Ascending aorta (tissue), 2 donors: ENCODE results near the gene PLEKHA3. TPM values are rescaled to one million over a fixed set of nuclear protein-coding genes. Genes with fewer than 3 reads are reported as not detected.

Source experiments
- DNase-seq, 2 donors: peaks; one replicate each; pipeline ENCODE4 v3.0.0-alpha.2; 2019; ENCODE audit warnings: low spot score in 2 of 2
- H3K27ac ChIP-seq, 2 donors: fragments of 200-600 bp; sonication (generic); one replicate each; pipeline ENCODE4 v1.5.1; 2016 to 2017; ENCODE audit warnings: mild to moderate bottlenecking in 1 of 2
- H3K27me3 ChIP-seq: fragments of 200-600 bp; sonication (generic); one replicate; pipeline ENCODE4 v1.5.1; 2017
- H3K36me3 ChIP-seq, 2 donors: fragments of 200-600 bp; sonication (generic); one replicate each; pipeline ENCODE4 v1.5.1; 2016
- H3K4me1 ChIP-seq, 2 donors: fragments of 200-600 bp; sonication (generic); one replicate each; pipeline ENCODE4 v1.5.1; 2016 to 2017; ENCODE audit warnings: mild to moderate bottlenecking in 1 of 2
- H3K4me3 ChIP-seq, 2 donors: fragments of 200-600 bp; sonication (generic); one replicate each; pipeline ENCODE4 v1.5.1; 2016 to 2017; ENCODE audit warnings: mild to moderate bottlenecking in 1 of 2
- H3K9me3 ChIP-seq, 2 donors: fragments of 200-600 bp; sonication (generic); one replicate each; pipeline ENCODE4 v1.5.1; 2016
- CTCF ChIP-seq, 3 experiments: fragments of 200-600 bp in 2 of 3; fragments of 450-650 bp in 1 of 3; sonication (generic) in 2 of 3; IDR thresholded peaks; one replicate each; pipeline ENCODE4 v1.5.1; 2016 to 2019; ENCODE audit warnings: antibody characterized with exemption in 3 of 3, mild to moderate bottlenecking in 1 of 3, moderate library complexity in 1 of 3
- intact Hi-C: fragments of 100-400 bp; cut with DNase I; formaldehyde crosslinking; loops from one replicate; pipeline ENCODE4 v1.15.1; 2023
- total RNA-seq: library from RNA; depleted of rRNA; stranded (reverse); fragments of >200 nt; gene quantifications from one replicate; pipeline ENCODE4 v1.1.0, GENCODE V29; 2016

The PLEKHA3 gene
- total RNA-seq, 1 donor from 2014 or later: 4.8 TPM

GRCh38 chr2:178531168-178531567, 50.9 kb downstream of the PLEKHA3 start:
- DNase-seq: no peak
- intact Hi-C loops: no loop called here
- H3K4me3 ChIP-seq: no peak overlapping the region
- no peaks in the 10 kb centered on the region for H3K4me1 ChIP-seq
- H3K9me3 ChIP-seq: no peaks in the 10 kb centered on the region
- H3K27me3 ChIP-seq: no peaks in the 10 kb centered on the region
- H3K36me3 ChIP-seq: peaks cover 16 to 35% of the 10 kb centered on the region in 2 donors
- no peak for TF ChIP-seq CTCF (IDR thresholded peaks at IDR 0.05)
- H3K27ac ChIP-seq: no peak overlapping the region

- no peak overlapping the region for H3K27ac ChIP-seq
- no peaks in the 10 kb centered on the region for H3K9me3 ChIP-seq
- no peak overlapping the region for H3K4me3 ChIP-seq
- no peak for DNase-seq
- intact Hi-C loops: no loop called here
- no peaks in the 10 kb centered on the region for H3K27me3 ChIP-seq
- peaks cover 28 to 63% of the 10 kb centered on the region in 2 donors for H3K36me3 ChIP-seq
- no peaks in the 10 kb centered on the region for H3K4me1 ChIP-seq
- no peak for TF ChIP-seq CTCF (IDR thresholded peaks at IDR 0.05)
Measured at GRCh38 chr2:178536037-178536436, 55.8 kb downstream of the PLEKHA3 start.

- intact Hi-C loops: no loop called here
- no peaks in the 10 kb centered on the region for H3K27me3 ChIP-seq
- H3K27ac ChIP-seq: no peak overlapping the region
- DNase-seq: no peak
- no peak overlapping the region for H3K4me3 ChIP-seq
- no peaks in the 10 kb centered on the region for H3K4me1 ChIP-seq
- no peak for TF ChIP-seq CTCF (IDR thresholded peaks at IDR 0.05)
- H3K9me3 ChIP-seq: no peaks in the 10 kb centered on the region
- H3K36me3 ChIP-seq: peaks cover 37 to 74% of the 10 kb centered on the region in 2 donors
Measured at GRCh38 chr2:178542161-178542560, 61.9 kb downstream of the PLEKHA3 start.

GRCh38 chr2:178542569-178542968, 62.3 kb downstream of the PLEKHA3 start:
- intact Hi-C loops: no loop called here
- Histone ChIP-seq H3K27me3 (no peaks in the 10 kb centered on the region), H3K36me3 (peaks cover 39 to 75% of the 10 kb centered on the region in 2 donors), H3K4me3 (no peak overlapping the region), H3K27ac (no peak overlapping the region), H3K4me1 (no peaks in the 10 kb centered on the region), H3K9me3 (no peaks in the 10 kb centered on the region)
- TF ChIP-seq CTCF (IDR thresholded peaks at IDR 0.05): no peak
- no peak for DNase-seq

- H3K27ac ChIP-seq: no peak overlapping the region
- no peak overlapping the region for H3K4me3 ChIP-seq
- H3K4me1 ChIP-seq: no peaks in the 10 kb centered on the region
- no peaks in the 10 kb centered on the region for H3K9me3 ChIP-seq
- no peak for DNase-seq
- H3K27me3 ChIP-seq: no peaks in the 10 kb centered on the region
- H3K36me3 ChIP-seq: peaks cover 11 to 53% of the 10 kb centered on the region in 2 donors
- intact Hi-C loops: no loop called here
- no peak for TF ChIP-seq CTCF (IDR thresholded peaks at IDR 0.05)
Measured at GRCh38 chr2:178550352-178550751, 70.1 kb downstream of the PLEKHA3 start.

- no peak for TF ChIP-seq CTCF (IDR thresholded peaks at IDR 0.05)
- no peak overlapping the region for H3K4me3 ChIP-seq
- H3K36me3 ChIP-seq: peaks cover 0 to 30% of the 10 kb centered on the region in 2 donors
- no peaks in the 10 kb centered on the region for H3K9me3 ChIP-seq
- H3K4me1 ChIP-seq: no peaks in the 10 kb centered on the region
- DNase-seq: no peak
- no peak overlapping the region for H3K27ac ChIP-seq
- H3K27me3 ChIP-seq: no peaks in the 10 kb centered on the region
- intact Hi-C loops: no loop called here
Measured at GRCh38 chr2:178553047-178553446, 72.8 kb downstream of the PLEKHA3 start.
